Measurements from ENCODE around the gene ATOH8.

DNA sequence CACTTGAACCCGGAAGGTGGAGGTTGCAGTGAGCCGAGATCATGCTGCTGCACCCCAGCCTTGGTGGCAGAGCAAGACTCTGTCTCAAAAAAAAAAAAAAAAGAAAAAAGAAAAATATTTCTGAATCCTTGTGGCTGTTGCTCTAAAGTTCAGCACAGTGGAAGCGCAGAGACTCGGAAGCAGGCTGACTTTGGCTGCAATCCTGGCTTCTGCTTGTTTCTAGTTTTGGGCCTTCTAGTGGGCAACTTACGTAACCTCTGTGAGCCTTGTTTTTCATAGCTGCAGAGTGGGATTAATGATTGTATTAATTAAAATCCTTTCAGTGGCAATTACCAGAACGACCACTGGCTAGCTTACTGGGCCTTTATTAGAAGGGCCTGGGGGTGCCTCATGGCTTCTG lies 31.3 kb upstream of the ATOH8 start:
- TF ChIP-seq, protein P1, sequence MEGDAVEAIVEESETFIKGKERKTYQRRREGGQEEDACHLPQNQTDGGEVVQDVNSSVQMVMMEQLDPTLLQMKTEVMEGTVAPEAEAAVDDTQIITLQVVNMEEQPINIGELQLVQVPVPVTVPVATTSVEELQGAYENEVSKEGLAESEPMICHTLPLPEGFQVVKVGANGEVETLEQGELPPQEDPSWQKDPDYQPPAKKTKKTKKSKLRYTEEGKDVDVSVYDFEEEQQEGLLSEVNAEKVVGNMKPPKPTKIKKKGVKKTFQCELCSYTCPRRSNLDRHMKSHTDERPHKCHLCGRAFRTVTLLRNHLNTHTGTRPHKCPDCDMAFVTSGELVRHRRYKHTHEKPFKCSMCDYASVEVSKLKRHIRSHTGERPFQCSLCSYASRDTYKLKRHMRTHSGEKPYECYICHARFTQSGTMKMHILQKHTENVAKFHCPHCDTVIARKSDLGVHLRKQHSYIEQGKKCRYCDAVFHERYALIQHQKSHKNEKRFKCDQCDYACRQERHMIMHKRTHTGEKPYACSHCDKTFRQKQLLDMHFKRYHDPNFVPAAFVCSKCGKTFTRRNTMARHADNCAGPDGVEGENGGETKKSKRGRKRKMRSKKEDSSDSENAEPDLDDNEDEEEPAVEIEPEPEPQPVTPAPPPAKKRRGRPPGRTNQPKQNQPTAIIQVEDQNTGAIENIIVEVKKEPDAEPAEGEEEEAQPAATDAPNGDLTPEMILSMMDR (IDR thresholded peaks at IDR 0.05) = no peak
- TF ChIP-seq POLR2A (IDR thresholded peaks at IDR 0.05) = no peak
- no peak for TF ChIP-seq EP300 (IDR thresholded peaks at IDR 0.05)
